HEK293T (cell line): ENCODE data around the gene PIEZO2.

ENCODE experiments used
- CTCF ChIA-PET: fragments of 350-600 bp; formaldehyde crosslinking; extraction: SDS; loops from one replicate; lab custom pipeline; 2021; ENCODE audit warnings: antibody characterized with exemption, inconsistent platforms; lab: Yijun Ruan, JAX
- POLR2A ChIA-PET: fragments of 350-600 bp; formaldehyde crosslinking; extraction: SDS; loops from one replicate; lab custom pipeline; 2020; ENCODE audit warnings: antibody characterized with exemption, inconsistent platforms; lab: Yijun Ruan, JAX
- DNase-seq: peaks from one replicate; pipeline ENCODE4 v3.0.0; 2012; ENCODE audit warnings: mixed read lengths; ENCODE audit errors: extremely low spot score
- ARNT ChIP-seq: fragments of 450-650 bp; IDR thresholded peaks from 2 replicates; pipeline ENCODE4 v1.6.1; 2017; ENCODE audit warnings: mild to moderate bottlenecking
- BHLHE40 ChIP-seq: fragments of 450-650 bp; IDR thresholded peaks from 2 replicates; pipeline ENCODE4 v1.6.1; 2016; ENCODE audit warnings: mild to moderate bottlenecking, moderate library complexity, borderline replicate concordance
- CTBP1 ChIP-seq: fragments of 450-650 bp; IDR thresholded peaks from 2 replicates; pipeline ENCODE4 v1.6.1; 2016; ENCODE audit warnings: borderline replicate concordance
- ELF4 ChIP-seq: fragments of 450-650 bp; IDR thresholded peaks from 2 replicates; pipeline ENCODE4 v1.6.1; 2017; ENCODE audit warnings: antibody characterized with exemption
- FOXA1 ChIP-seq: fragments of 450-650 bp; IDR thresholded peaks from 2 replicates; pipeline ENCODE4 v1.6.1; 2016; ENCODE audit warnings: mild to moderate bottlenecking
- FOXK2 ChIP-seq: fragments of 450-650 bp; IDR thresholded peaks from 2 replicates; pipeline ENCODE4 v1.6.1; 2016; ENCODE audit warnings: mild to moderate bottlenecking
- FOXM1 ChIP-seq: fragments of 450-650 bp; IDR thresholded peaks from 2 replicates; pipeline ENCODE4 v1.6.1; 2017; ENCODE audit warnings: mild to moderate bottlenecking, borderline replicate concordance
- HDGF ChIP-seq: fragments of 450-650 bp; IDR thresholded peaks from 2 replicates; pipeline ENCODE4 v1.6.1; 2017; ENCODE audit warnings: antibody characterized with exemption, borderline replicate concordance
- L3MBTL2 ChIP-seq: fragments of 450-650 bp; conservative IDR thresholded peaks from 2 replicates; pipeline ENCODE4 v1.6.1; 2016; ENCODE audit warnings: mild to moderate bottlenecking
- LEF1 ChIP-seq: fragments of 450-650 bp; IDR thresholded peaks from 2 replicates; pipeline ENCODE4 v1.6.1; 2017; ENCODE audit warnings: mild to moderate bottlenecking, borderline replicate concordance
- NFRKB ChIP-seq: fragments of 450-650 bp; IDR thresholded peaks from 2 replicates; pipeline ENCODE4 v1.6.1; 2016; ENCODE audit warnings: mild to moderate bottlenecking, moderate library complexity
- SP1 ChIP-seq: fragments of 450-650 bp; IDR thresholded peaks from 2 replicates; pipeline ENCODE4 v1.6.1; 2017
- SUZ12 ChIP-seq: fragments of 450-650 bp; IDR thresholded peaks from 2 replicates; pipeline ENCODE4 v1.6.1; 2016; ENCODE audit warnings: mild to moderate bottlenecking
- TARDBP ChIP-seq: fragments of 450-650 bp; IDR thresholded peaks from 2 replicates; pipeline ENCODE4 v1.6.1; 2016
- ZNF384 ChIP-seq: fragments of 450-650 bp; IDR thresholded peaks from 2 replicates; pipeline ENCODE4 v1.6.1; 2016
- TF ChIP-seq, protein P1 (sequence below): fragments of 450-650 bp; IDR thresholded peaks from 2 replicates; pipeline ENCODE4 v1.6.1; 2016

Gene PIEZO2

GRCh38 chr18:10739152-10739551 is 410.2 kb downstream of the PIEZO2 start:
- CTCF ChIA-PET, result no interaction called here
- no peak for TF ChIP-seq HDGF
- no peak for TF ChIP-seq SP1
- no peak for TF ChIP-seq TARDBP
- TF ChIP-seq, protein P1, sequence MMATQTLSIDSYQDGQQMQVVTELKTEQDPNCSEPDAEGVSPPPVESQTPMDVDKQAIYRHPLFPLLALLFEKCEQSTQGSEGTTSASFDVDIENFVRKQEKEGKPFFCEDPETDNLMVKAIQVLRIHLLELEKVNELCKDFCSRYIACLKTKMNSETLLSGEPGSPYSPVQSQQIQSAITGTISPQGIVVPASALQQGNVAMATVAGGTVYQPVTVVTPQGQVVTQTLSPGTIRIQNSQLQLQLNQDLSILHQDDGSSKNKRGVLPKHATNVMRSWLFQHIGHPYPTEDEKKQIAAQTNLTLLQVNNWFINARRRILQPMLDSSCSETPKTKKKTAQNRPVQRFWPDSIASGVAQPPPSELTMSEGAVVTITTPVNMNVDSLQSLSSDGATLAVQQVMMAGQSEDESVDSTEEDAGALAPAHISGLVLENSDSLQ, result no peak
- no peak for TF ChIP-seq NFRKB
- TF ChIP-seq ELF4, result no peak
- no peak for TF ChIP-seq FOXM1
- TF ChIP-seq L3MBTL2, result no peak
- no peak for TF ChIP-seq ZNF384
- no peak for TF ChIP-seq FOXA1
- POLR2A ChIA-PET, result no interaction called here
- no peak for DNase-seq

DNA sequence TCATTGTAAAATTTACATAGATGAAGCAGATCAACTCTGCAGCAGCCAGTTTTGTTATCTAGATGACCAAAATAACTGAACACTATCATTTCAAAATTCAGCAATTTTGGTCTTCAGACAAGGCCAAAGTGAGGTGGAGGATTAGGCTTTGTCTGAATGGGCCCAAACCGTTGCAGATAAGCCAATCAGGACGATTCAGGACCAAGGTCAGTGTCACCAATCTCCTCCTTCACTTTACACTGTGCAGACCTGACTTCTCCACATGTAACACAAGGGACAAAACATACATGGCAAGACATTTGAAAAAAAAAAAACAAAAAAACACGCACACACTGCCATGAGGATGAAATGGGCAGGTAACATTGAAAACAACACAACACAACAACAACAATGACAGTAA is 412.4 kb downstream of the PIEZO2 start:
- no peak for DNase-seq
- ChIA-PET POLR2A (no interaction called here), CTCF (no interaction called here)
- TF ChIP-seq HDGF, result no peak
- TF ChIP-seq FOXA1, result no peak
- no peak for TF ChIP-seq ELF4
- TF ChIP-seq LEF1, result no peak

GRCh38 chr18:10732990-10733389 is 416.4 kb downstream of the PIEZO2 start:
- POLR2A ChIA-PET, result no interaction called here
- no peak for DNase-seq
- CTCF ChIA-PET, result no interaction called here
- TF ChIP-seq BHLHE40 (no peak), CTBP1 (no peak), FOXM1 (no peak), FOXA1 (no peak), L3MBTL2 (no peak), NFRKB (no peak), LEF1 (no peak), HDGF (no peak)
- TF ChIP-seq, protein P1, result no peak

- POLR2A ChIA-PET, result no interaction called here
- DNase-seq, result no peak
- TF ChIP-seq LEF1 (no peak), FOXK2 (no peak), TARDBP (no peak), L3MBTL2 (no peak), NFRKB (no peak), ELF4 (no peak), FOXM1 (no peak), HDGF (no peak)
- TF ChIP-seq, protein P1, result no peak
- CTCF ChIA-PET, result interaction anchor here (0.7 kb wide), 1 partner anchor 308 kb away, joined by 3 read pairs; no protein-coding TSS in a partner anchor
Measured at GRCh38 chr18:10727477-10727876, 421.9 kb downstream of the PIEZO2 start.

DNA sequence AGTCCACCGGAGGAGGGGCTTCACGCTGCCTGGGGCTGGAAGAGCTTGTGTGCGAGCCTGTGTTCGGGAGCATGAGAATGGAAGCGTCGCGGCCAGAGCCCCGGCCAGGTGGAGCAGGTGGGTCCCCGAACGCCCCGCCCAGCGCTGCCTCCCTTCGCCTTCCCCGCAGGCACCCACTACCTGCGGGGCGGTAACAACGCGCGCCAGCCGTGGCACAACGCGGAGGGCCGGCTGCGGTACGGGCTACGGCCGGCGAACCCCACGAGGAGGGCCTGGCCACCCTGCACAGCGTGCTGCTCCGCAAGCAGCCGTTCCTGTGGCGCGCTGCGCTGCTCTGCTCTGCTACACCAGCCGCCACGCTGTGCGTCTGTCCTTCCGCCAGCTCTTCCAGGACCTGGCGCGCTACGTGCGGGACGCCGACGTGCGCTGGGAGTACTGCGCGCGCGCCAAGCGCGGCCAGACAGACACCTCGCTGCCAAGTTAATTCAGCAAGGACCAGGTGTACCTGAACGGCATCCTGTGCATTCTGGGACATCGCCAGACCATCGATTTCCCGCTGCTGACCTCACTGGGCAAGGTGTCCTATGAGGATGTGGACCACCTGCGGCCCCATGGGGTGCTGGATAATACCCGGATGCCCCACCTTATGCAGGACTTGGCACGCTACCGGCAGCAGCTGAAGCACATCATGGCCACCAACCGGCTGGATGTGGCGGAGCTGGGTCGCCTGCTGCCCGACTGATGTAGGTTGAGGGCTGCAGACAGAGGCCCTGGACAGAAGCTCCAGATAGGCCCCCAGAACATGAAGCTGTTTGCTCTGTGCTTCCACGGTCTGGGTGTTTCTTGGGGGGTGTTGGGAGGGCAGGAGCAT is 422.9 kb downstream of the PIEZO2 start:
- TF ChIP-seq FOXK2, result no peak
- no peak for TF ChIP-seq ELF4
- TF ChIP-seq FOXA1, result no peak
- TF ChIP-seq, protein P1, result no peak
- no peak for TF ChIP-seq SUZ12
- no peak for TF ChIP-seq HDGF
- no peak for TF ChIP-seq ARNT
- TF ChIP-seq SP1, result no peak
- TF ChIP-seq FOXM1, result no peak
- TF ChIP-seq CTBP1, result no peak
- TF ChIP-seq BHLHE40, result no peak
- TF ChIP-seq ZNF384, result no peak
- TF ChIP-seq L3MBTL2, result no peak
- ChIA-PET POLR2A (no interaction called here), CTCF (interaction anchor here (0.7 kb wide), 1 partner anchor 309 kb away, joined by 3 read pairs; no protein-coding TSS in a partner anchor)
- DNase-seq, result no peak

DNA sequence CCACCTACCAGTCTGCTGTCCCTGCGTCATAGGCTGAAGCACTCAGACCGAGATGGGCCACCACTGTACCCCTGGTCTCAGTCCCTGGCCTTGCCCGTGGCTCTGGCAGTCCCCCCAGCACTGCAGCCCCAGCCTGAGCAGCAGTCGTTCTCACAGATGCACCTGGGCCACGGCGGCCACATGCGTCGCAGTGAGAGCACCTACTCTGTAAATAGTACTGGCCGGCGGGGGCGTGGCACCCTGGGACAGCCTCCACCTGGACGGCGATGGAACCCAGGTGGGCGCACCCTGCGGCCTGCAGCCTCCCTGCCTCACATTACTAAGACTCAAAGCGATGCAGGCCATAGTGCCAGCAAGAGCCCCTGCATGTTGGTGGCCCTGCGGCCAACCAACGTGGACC is 424.7 kb downstream of the PIEZO2 start:
- ChIA-PET CTCF (no interaction called here), POLR2A (no interaction called here)
- TF ChIP-seq ZNF384 (no peak), HDGF (no peak), NFRKB (no peak), CTBP1 (no peak), FOXA1 (no peak), FOXM1 (no peak), BHLHE40 (no peak), ELF4 (no peak), FOXK2 (no peak), TARDBP (no peak)
- TF ChIP-seq, protein P1, result no peak
- DNase-seq, result no peak
